SK-N-DZ (cell line): Measurements from ENCODE around the gene BEGAIN.

Experiments
- DNase-seq: peaks from one replicate; pipeline ENCODE4 v3.0.0-alpha.2; 2015; ENCODE audit warnings: low spot score

Gene BEGAIN

GRCh38 chr14:100601914-100602313 lies 14.7 kb upstream of the BEGAIN start:
- no peak for DNase-seq

GRCh38 chr14:100601064-100601463 lies 13.8 kb upstream of the BEGAIN start:
- DNase-seq = no peak

- no peak for DNase-seq
These were observed 12.8 kb upstream of the BEGAIN start for GRCh38 chr14:100599981-100600380.

GRCh38 chr14:100594625-100594951 lies 7.4 kb upstream of the BEGAIN start:
- no peak for DNase-seq

GRCh38 chr14:100593751-100594624 lies 6.8 kb upstream of the BEGAIN start:
- DNase-seq = no peak

GRCh38 chr14:100592972-100593371 lies 5.8 kb upstream of the BEGAIN start:
- DNase-seq = no peak

GRCh38 chr14:100592461-100592891 lies 5.3 kb upstream of the BEGAIN start:
- no peak for DNase-seq

GRCh38 chr14:100591453-100592371 lies 4.5 kb upstream of the BEGAIN start:
- no peak for DNase-seq

GRCh38 chr14:100590726-100591452 lies 3.7 kb upstream of the BEGAIN start:
- DNase-seq = no peak

GRCh38 chr14:100589760-100590469 lies 2.7 kb upstream of the BEGAIN start:
- DNase-seq = no peak

- DNase-seq = no peak
These were observed 2.0 kb upstream of the BEGAIN start for GRCh38 chr14:100589071-100589759.

- no peak for DNase-seq
These were observed 1.5 kb upstream of the BEGAIN start for GRCh38 chr14:100588671-100589070.

- no peak for DNase-seq
These were observed 670 bp upstream of the BEGAIN start for GRCh38 chr14:100587763-100588411.

GRCh38 chr14:100586403-100587085 lies 673 bp downstream of the BEGAIN start:
- DNase-seq = no peak

- DNase-seq = no peak
These were observed 1.1 kb downstream of the BEGAIN start for GRCh38 chr14:100586153-100586402.

GRCh38 chr14:100585448-100586152 lies 1.6 kb downstream of the BEGAIN start:
- no peak for DNase-seq

- no peak for DNase-seq
These were observed 2.9 kb downstream of the BEGAIN start for GRCh38 chr14:100584056-100585031.

GRCh38 chr14:100583245-100583644 lies 4.0 kb downstream of the BEGAIN start:
- no peak for DNase-seq
